WERI-Rb-1 (cell line): ENCODE results near the gene MAPT.
"Not testable (repeated sequence)": the region's sequence is repeated elsewhere in the genome, so short reads cannot be mapped to it uniquely, and the experiment has no call there.

Experiments used
- DNase-seq: peaks from one replicate; pipeline ENCODE4 v3.0.0-alpha.2; 2020
- H3K27ac ChIP-seq: fragments of 250-450 bp; sonication (Bioruptor Pico); 2 replicates; pipeline ENCODE4 v1.5.1; 2020; ENCODE audit warnings: mild to moderate bottlenecking, moderate library complexity
- H3K27me3 ChIP-seq: fragments of 250-450 bp; sonication (Bioruptor Pico); 2 replicates; pipeline ENCODE4 v1.5.1; 2021; ENCODE audit warnings: mild to moderate bottlenecking, low read depth, moderate library complexity; ENCODE audit not compliant: insufficient read depth, severe bottlenecking
- H3K36me3 ChIP-seq: fragments of 250-450 bp; sonication (Bioruptor Pico); 2 replicates; pipeline ENCODE4 v1.5.1; 2020; ENCODE audit warnings: mild to moderate bottlenecking, moderate library complexity
- H3K4me3 ChIP-seq: 2 replicates; pipeline ENCODE4 v1.5.1; 2011; ENCODE audit warnings: low read depth, mild to moderate bottlenecking, control low read depth, low read length
- H3K9me3 ChIP-seq: fragments of 250-450 bp; sonication (Bioruptor Pico); 2 replicates; pipeline ENCODE4 v1.5.1; 2021; ENCODE audit warnings: mild to moderate bottlenecking, moderate library complexity; ENCODE audit not compliant: severe bottlenecking
- TF ChIP-seq, protein P1 (sequence below): IDR thresholded peaks from 2 replicates; pipeline ENCODE4 v1.5.1; 2011; ENCODE audit warnings: low read depth, mild to moderate bottlenecking, control low read depth, inconsistent platforms, low read length

The MAPT gene

GRCh38 chr17:45935197-45935709 is 40.9 kb downstream of the MAPT start:
- Histone ChIP-seq H3K27me3 (no peaks in the 10 kb centered on the region), H3K4me3 (no peak overlapping the region), H3K9me3 (no peaks in the 10 kb centered on the region), H3K36me3 (no peaks in the 10 kb centered on the region), H3K27ac (no peak overlapping the region)
- TF ChIP-seq, protein P1, sequence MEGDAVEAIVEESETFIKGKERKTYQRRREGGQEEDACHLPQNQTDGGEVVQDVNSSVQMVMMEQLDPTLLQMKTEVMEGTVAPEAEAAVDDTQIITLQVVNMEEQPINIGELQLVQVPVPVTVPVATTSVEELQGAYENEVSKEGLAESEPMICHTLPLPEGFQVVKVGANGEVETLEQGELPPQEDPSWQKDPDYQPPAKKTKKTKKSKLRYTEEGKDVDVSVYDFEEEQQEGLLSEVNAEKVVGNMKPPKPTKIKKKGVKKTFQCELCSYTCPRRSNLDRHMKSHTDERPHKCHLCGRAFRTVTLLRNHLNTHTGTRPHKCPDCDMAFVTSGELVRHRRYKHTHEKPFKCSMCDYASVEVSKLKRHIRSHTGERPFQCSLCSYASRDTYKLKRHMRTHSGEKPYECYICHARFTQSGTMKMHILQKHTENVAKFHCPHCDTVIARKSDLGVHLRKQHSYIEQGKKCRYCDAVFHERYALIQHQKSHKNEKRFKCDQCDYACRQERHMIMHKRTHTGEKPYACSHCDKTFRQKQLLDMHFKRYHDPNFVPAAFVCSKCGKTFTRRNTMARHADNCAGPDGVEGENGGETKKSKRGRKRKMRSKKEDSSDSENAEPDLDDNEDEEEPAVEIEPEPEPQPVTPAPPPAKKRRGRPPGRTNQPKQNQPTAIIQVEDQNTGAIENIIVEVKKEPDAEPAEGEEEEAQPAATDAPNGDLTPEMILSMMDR, result no peak
- DNase-seq, result no peak

DNA sequence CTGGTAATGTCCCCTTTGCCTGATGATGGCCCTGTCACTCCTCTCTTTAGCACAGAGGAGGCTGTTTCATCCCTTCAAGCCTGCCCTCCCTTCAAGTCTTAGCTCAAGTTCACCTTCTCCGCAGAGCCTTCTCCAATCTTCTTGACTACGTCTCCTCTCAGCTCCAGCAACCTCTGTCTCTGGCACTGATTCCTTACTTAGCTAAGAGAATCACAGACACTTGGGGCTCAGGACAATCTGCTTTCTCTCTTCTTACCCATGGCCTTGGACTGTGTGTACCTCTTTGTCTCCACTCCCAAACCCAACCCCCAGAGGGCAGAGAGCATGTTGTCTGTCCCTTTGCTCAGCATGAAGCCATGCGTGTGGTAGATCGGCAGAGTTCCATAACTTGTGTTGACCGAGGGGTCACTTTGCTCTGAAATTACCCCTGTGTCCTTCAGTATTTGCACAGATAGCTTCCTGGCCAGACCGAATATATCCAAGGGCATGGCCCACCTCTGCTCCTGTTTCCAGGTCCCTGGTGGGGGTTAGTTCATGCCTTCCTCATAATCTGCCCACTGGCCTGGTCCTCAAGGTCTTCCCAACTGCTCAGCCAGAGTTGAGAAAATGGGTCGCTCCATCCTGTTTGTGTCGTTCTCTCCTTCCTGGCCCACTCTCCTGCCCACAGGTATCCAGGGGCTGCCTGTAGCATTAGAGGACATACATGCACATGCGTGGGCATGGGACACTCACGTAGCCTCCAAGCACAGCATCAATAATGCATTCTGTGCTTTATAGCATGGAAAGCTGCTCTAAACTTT is 41.6 kb downstream of the MAPT start:
- H3K27ac ChIP-seq, result no peak overlapping the region
- no peaks in the 10 kb centered on the region for H3K36me3 ChIP-seq
- H3K4me3 ChIP-seq, result no peak overlapping the region
- TF ChIP-seq, protein P1, result no peak
- H3K9me3 ChIP-seq, result no peaks in the 10 kb centered on the region
- no peak for DNase-seq
- no peaks in the 10 kb centered on the region for H3K27me3 ChIP-seq

GRCh38 chr17:45936610-45937009 is 42.3 kb downstream of the MAPT start:
- Histone ChIP-seq H3K27ac (no peak overlapping the region), H3K4me3 (no peak overlapping the region), H3K36me3 (no peaks in the 10 kb centered on the region), H3K27me3 (no peaks in the 10 kb centered on the region), H3K9me3 (no peaks in the 10 kb centered on the region)
- no peak for DNase-seq
- TF ChIP-seq, protein P1, result no peak

GRCh38 chr17:45937186-45937585 is 42.8 kb downstream of the MAPT start:
- DNase-seq, H3K27me3 ChIP-seq, H3K4me3 ChIP-seq, H3K9me3 ChIP-seq, H3K27ac ChIP-seq, H3K36me3 ChIP-seq: not testable (repeated sequence)

GRCh38 chr17:45939395-45939794 is 45.0 kb downstream of the MAPT start:
- TF ChIP-seq, protein P1, result no peak
- H3K27me3 ChIP-seq, result no peaks in the 10 kb centered on the region
- no peak overlapping the region for H3K4me3 ChIP-seq
- H3K36me3 ChIP-seq, result no peaks in the 10 kb centered on the region
- DNase-seq, result no peak
- H3K27ac ChIP-seq, result no peak overlapping the region
- no peaks in the 10 kb centered on the region for H3K9me3 ChIP-seq

DNA sequence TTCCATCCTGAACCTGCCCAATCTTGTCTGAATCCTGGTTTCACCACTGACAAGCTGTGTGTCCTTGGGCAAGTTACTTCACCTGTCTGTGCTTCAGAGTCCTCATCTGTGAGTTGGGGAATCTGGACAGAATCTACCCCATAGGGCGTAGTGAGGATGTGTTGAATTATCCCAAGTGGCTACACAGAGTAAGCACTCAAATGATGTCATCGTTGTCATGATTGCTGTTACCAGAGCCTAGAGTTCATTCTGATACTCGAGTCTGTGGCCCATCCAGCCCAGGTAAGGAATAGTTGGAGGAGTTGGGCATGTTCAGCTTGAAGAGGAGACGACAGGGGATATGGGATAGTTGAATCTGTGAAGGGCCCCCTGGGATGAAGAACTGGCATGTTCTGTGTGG is 45.9 kb downstream of the MAPT start:
- Histone ChIP-seq H3K27me3 (no peaks in the 10 kb centered on the region), H3K27ac (no peak overlapping the region), H3K36me3 (no peaks in the 10 kb centered on the region), H3K4me3 (no peak overlapping the region), H3K9me3 (no peaks in the 10 kb centered on the region)
- TF ChIP-seq, protein P1, result no peak
- DNase-seq, result no peak
